HPDE6-E6E7 (cell line): ENCODE measurements around the gene UBC.

ENCODE experiments used
- DNase-seq: peaks from one replicate; pipeline ENCODE4 v3.0.0; 2011; ENCODE audit warnings: missing footprints; ENCODE audit errors: extremely low spot score

The UBC gene

DNA sequence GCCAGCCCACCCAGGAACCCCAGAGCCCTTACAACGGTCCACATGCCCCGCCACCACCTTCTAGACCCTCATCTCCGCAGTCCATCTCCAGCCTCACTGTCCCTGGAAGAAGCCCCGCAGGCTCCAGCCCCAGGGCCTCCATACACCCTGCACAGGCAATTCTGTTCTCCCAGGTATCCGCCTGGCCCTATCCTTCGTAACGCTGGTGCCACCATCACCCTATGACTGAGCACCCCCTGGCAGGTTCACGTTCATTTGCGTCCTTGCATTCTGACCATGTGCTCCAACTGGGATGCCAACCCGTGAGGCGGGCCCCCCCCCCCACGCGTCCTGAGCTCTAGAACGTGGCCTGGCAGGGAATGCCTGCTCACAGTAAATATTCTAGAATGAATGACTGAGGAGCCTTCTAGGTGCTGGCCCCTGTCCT is 50.1 kb downstream of the UBC start:
- no peak for DNase-seq

DNA sequence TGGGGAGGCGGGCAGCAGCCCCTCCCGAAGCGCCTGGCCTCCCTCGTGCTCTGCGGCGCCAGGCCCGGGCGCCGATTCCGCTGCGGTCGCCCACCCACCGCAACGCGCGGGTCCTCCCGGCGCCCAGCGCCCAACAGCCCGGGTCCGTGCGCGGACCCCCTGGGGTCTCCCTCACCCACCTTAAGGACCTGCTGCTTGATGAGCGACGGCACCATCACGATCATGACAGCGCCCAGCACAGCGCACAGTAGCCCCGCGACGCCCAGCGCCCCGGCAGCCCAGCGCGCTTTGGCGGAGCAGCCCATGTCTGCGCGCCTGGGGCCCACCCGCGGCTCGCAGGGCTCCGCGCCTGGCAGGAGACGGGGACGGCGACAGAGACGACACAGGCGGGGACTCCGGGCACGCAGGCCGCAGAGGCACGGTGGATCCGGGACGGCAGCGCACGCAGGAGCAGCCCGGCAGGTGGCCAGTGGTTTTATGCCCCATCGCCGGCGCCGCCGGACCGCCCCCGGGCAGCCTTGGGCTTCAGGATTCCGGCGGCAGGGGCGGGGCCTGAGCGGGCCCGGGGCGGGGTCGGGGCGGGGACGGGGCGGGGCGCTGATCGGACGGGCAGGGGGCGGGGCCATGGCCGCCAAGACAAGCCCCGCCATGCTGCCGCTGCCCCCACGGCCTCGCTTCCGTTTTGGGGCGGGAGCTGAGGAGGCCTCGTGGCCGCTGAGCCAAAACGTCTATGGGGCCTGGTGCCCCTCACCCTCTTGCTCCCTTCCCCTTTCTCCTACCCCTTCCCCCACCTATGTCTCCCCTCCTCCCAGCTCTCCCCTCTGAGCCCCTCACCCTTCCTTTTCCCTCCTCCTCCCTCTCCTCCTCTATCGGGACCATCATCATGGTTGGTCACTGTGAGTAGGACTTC is 50.8 kb downstream of the UBC start, which contains the start of gene SCARB1:
TSS of gene SCARB1 (minus strand) at position 449 of the 910 bp plus-strand sequence. CDS start at position 305, 144 bp downstream.
- peak; percentile 87 for DNase-seq

- peak; percentile 32 for DNase-seq
These were observed 51.6 kb downstream of the UBC start for GRCh38 chr12:124862768-124863415.

DNA sequence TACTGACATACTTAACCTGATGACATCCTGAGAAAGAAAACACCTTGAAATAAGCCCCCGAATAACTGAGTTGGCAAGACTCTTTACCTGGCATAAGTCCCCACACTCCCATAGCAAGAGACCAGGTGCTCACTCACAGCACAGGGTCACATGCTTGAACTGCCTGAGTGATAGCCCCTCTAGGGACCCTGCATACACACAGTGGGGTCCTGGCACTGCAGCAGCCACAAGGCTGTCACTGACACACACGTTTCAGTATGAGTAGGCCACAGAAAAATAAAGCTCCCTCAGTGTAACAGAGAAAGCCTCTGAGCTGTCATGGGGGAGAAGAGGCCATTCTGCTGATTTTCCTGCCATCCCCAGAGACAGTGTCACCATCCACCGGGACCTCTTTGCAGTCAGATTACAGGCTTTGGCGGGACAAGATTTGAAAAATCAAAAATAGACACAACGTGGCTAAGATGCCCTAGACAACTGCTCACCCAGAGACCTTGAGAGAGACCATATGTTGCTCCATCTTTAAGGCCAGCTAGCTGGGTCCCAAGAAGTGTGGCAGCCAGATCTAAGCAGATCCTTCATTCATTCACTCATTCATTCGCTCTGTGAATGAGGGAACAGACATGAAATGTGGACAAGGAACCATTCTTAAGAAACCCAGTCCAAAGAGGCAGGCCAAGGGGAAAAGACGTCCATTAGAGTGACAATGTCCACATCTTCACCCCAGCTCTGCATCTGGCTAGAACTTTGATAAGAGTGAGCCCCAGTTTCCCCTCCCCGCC is 52.4 kb downstream of the UBC start:
- no peak for DNase-seq
